Glutamatergic neuron (in vitro differentiated cells): ENCODE measurements around the gene KRCC1. TPM values are rescaled to one million over a fixed set of nuclear protein-coding genes. Genes with fewer than 3 reads are reported as not detected.
"Not testable (repeated sequence)": the region's sequence is repeated elsewhere in the genome, so short reads cannot be mapped to it uniquely, and the experiment has no call there.

Source experiments
- DNase-seq: peaks from one replicate; pipeline ENCODE4 v3.0.0; 2022
- H3K27ac Mint-ChIP-seq: one replicate; pipeline ENCODE4 v1.8.0; 2020; ENCODE audit warnings: mild to moderate bottlenecking, mixed read lengths, inconsistent platforms; ENCODE audit not compliant: unreplicated experiment
- H3K27me3 Mint-ChIP-seq: one replicate; pipeline ENCODE4 v1.8.0; 2020; ENCODE audit warnings: mild to moderate bottlenecking, moderate library complexity, mixed read lengths, inconsistent platforms; ENCODE audit not compliant: unreplicated experiment
- H3K36me3 Mint-ChIP-seq: one replicate; pipeline ENCODE4 v1.8.0; 2020; ENCODE audit warnings: mild to moderate bottlenecking, mixed read lengths, inconsistent platforms; ENCODE audit not compliant: unreplicated experiment
- H3K4me1 Mint-ChIP-seq: one replicate; pipeline ENCODE4 v1.8.0; 2020; ENCODE audit warnings: mild to moderate bottlenecking, low read depth, mixed read lengths, inconsistent platforms; ENCODE audit not compliant: unreplicated experiment
- H3K4me3 Mint-ChIP-seq: one replicate; pipeline ENCODE4 v1.8.0; 2020; ENCODE audit warnings: mild to moderate bottlenecking, mixed read lengths, inconsistent platforms; ENCODE audit not compliant: unreplicated experiment
- H3K9me3 Mint-ChIP-seq: one replicate; pipeline ENCODE4 v1.8.0; 2020; ENCODE audit warnings: mild to moderate bottlenecking, moderate library complexity, mixed read lengths, inconsistent platforms; ENCODE audit not compliant: unreplicated experiment
- total RNA-seq: library from RNA; stranded (reverse); fragmentation: NEBNext Ultra II Directional; extraction: Animal tissue kit (Norgen Biotek cat#: 25700); gene quantifications from one replicate; pipeline ENCODE4 v1.2.1, GENCODE V29; 2021; ENCODE audit not compliant: unreplicated experiment
- TF ChIP-seq, protein P1 (sequence below): fragments of 200-600 bp; sonication (generic); IDR thresholded peaks from one replicate; pipeline ENCODE4 v1.5.0; 2021; ENCODE audit not compliant: partially characterized antibody, unreplicated experiment

The KRCC1 gene
- total RNA-seq, 1 donor from 2014 or later: 8.0 TPM

DNA sequence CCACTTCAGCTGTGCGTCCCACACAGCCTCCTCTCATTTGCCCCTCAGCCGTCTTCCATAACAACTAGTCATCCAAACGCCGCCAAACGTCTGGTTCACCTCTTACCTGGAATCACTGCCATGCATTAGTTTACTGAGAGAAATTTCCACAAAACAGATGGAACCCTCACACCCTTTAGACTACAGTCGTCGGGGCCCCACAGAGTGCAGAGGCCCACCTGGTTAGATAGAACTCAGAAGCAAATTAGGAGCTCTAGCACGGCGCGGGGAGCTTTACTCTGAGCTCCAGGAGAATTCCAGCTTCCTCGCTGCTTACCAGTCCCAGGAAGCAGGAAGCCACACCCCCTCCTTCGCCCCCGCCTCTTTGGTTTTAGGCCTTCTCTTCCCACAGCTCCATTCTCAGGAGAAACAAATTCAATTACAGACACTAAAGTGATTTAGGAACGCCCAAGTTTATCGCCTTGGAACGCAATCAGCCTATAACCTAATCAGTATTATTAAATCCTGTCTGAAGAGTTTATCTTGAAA is 48.6 kb downstream of the KRCC1 start:
- no peak overlapping the region for H3K27ac Mint-ChIP-seq
- no peaks in the 10 kb centered on the region for H3K27me3 Mint-ChIP-seq
- peak; percentile 39 for DNase-seq

DNA sequence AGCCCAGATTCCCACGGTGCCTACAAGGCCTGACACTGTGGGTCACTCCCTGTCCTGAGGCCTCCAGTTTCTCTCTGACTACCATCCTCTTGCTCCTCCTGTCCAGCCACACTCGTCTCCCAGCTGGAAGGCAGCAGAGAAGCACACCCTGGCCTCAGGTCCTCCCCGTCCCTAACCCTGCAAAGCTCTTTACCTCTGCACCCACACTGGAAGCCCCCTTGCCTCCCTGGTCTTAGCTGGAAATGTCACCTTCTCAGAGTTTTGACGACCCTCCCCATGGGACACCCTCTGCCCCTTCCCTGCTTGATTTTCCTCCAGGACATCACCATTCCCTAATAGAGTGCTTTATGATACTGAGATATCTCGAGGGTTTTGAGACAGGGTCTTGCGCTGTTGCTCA is 49.8 kb downstream of the KRCC1 start:
- Mint-ChIP-seq H3K9me3 (peaks cover 1% of the 10 kb centered on the region), H3K27ac (no peak overlapping the region), H3K27me3 (no peaks in the 10 kb centered on the region), H3K36me3 (no peaks in the 10 kb centered on the region), H3K4me1 (peaks cover 2% of the 10 kb centered on the region), H3K4me3 (no peak overlapping the region)
- TF ChIP-seq, protein P1, sequence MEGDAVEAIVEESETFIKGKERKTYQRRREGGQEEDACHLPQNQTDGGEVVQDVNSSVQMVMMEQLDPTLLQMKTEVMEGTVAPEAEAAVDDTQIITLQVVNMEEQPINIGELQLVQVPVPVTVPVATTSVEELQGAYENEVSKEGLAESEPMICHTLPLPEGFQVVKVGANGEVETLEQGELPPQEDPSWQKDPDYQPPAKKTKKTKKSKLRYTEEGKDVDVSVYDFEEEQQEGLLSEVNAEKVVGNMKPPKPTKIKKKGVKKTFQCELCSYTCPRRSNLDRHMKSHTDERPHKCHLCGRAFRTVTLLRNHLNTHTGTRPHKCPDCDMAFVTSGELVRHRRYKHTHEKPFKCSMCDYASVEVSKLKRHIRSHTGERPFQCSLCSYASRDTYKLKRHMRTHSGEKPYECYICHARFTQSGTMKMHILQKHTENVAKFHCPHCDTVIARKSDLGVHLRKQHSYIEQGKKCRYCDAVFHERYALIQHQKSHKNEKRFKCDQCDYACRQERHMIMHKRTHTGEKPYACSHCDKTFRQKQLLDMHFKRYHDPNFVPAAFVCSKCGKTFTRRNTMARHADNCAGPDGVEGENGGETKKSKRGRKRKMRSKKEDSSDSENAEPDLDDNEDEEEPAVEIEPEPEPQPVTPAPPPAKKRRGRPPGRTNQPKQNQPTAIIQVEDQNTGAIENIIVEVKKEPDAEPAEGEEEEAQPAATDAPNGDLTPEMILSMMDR: no peak
- no peak for DNase-seq

More for the DNA sequence above, 48.6 kb downstream of the KRCC1 start:
- Mint-ChIP-seq H3K9me3 (peaks cover 1% of the 10 kb centered on the region), H3K36me3 (no peaks in the 10 kb centered on the region), H3K4me1 (peaks cover 2% of the 10 kb centered on the region), H3K4me3 (no peak overlapping the region)
- TF ChIP-seq, protein P1: no peak

DNA sequence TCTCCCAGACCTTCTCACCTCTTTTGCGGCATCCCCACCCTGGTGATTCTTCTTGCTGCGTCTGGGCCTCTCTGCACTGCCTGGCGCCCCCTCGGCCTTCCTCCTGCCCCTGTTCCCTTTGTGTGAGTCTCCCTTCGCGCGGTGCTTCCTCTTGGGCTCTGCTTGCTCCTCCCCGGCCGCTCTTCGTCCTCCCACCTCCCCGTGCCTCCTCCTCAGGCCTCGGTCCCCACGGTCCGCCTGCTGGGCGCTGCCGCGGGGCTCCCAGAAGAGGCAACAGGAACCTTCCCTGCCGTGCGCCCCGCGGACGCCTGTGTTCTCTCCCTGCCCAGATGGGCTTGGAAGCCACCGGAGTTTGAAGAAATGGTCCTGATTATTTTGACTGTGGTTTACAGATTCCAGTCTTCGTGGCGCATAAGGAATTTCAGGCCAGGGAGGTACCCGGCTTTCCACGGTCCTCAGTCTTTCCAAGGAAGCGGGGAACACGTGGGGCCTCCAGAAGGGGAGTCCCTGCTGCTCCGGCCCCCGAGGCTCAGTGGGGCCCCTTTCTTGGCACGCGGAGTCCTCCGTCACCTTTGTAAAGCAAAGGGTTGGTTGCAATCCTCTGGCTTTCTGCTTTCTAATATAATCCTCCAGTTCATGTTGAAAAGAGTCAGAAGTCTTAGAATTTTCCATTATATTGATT is 52.4 kb downstream of the KRCC1 start:
- peaks cover 1% of the 10 kb centered on the region for H3K9me3 Mint-ChIP-seq
- no peak overlapping the region for H3K4me3 Mint-ChIP-seq
- peak; percentile 28 for DNase-seq
- peaks cover 2% of the 10 kb centered on the region for H3K27me3 Mint-ChIP-seq
- no peaks in the 10 kb centered on the region for H3K36me3 Mint-ChIP-seq
- TF ChIP-seq, protein P1: no peak
- peaks cover 2% of the 10 kb centered on the region for H3K4me1 Mint-ChIP-seq
- H3K27ac Mint-ChIP-seq: peak overlapping the region; percentile 50

- DNase-seq: no peak
- TF ChIP-seq, protein P1: no peak
- Mint-ChIP-seq H3K27ac (no peak overlapping the region), H3K4me3 (no peak overlapping the region), H3K36me3 (no peaks in the 10 kb centered on the region), H3K4me1 (peaks cover 2% of the 10 kb centered on the region), H3K27me3 (peaks cover 2% of the 10 kb centered on the region), H3K9me3 (peaks cover 1% of the 10 kb centered on the region)
Observed at GRCh38 chr2:88002359-88002707, 53.2 kb downstream of the KRCC1 start.

GRCh38 chr2:88000474-88000873 is 55.1 kb downstream of the KRCC1 start:
- H3K4me3 Mint-ChIP-seq, H3K27ac Mint-ChIP-seq, DNase-seq, H3K27me3 Mint-ChIP-seq, H3K36me3 Mint-ChIP-seq, H3K4me1 Mint-ChIP-seq, H3K9me3 Mint-ChIP-seq: not testable (repeated sequence)
